GM19099 (cell line): ENCODE measurements around the gene PDK1.

ENCODE experiments used
- POLR2A ChIP-seq: IDR thresholded peaks from 3 replicates; pipeline ENCODE4 v1.6.1; 2011; ENCODE audit warnings: low read depth; ENCODE audit not compliant: insufficient read length; ENCODE audit errors: extremely low read depth

Gene PDK1

GRCh38 chr2:172643142-172643541 is 87.3 kb downstream of the PDK1 start:
- TF ChIP-seq POLR2A = no peak

GRCh38 chr2:172647439-172647838 is 91.5 kb downstream of the PDK1 start:
- no peak for TF ChIP-seq POLR2A

GRCh38 chr2:172655091-172655837 is 99.4 kb downstream of the PDK1 start:
- no peak for TF ChIP-seq POLR2A

- no peak for TF ChIP-seq POLR2A
Observed at GRCh38 chr2:172655838-172656573, 100.1 kb downstream of the PDK1 start.
